Measurements from ENCODE around the gene RXFP4.
"Not testable (repeated sequence)": the region's sequence is repeated elsewhere in the genome, so short reads cannot be mapped to it uniquely, and the experiment has no call there.

Gene RXFP4

GRCh38 chr1:155940993-155941844 is at the start of gene RXFP4:
TSS of gene RXFP4 (plus strand) at chr1:155941638. CDS start at chr1:155941710, 72 bp downstream.
- H3K36me3 Mint-ChIP-seq, result peaks cover 42% of the 10 kb centered on the region
- no peak within 1 kb of the TSS for H3K4me3 Mint-ChIP-seq
- DNase-seq (ENCODE audit: low spot score in 2 of 2) (peak in 1 of 2 donors; percentile 60), ATAC-seq (no peak)
- peaks cover 52% of the 10 kb centered on the region for H3K4me1 Mint-ChIP-seq
- no peaks in the 10 kb centered on the region for H3K9me3 Mint-ChIP-seq
- peak within 1 kb of the TSS; percentile 79 for H3K27ac Mint-ChIP-seq

GRCh38 chr1:155892796-155893195 is 48.6 kb upstream of the RXFP4 start:
- peaks cover 5% of the 10 kb centered on the region for H3K36me3 Mint-ChIP-seq
- no peaks in the 10 kb centered on the region for H3K9me3 Mint-ChIP-seq
- ATAC-seq (no peak), DNase-seq (ENCODE audit: low spot score in 2 of 2) (no peak)
- H3K4me1 Mint-ChIP-seq, result peaks cover 11% of the 10 kb centered on the region
- H3K4me3 Mint-ChIP-seq, result no peak overlapping the region
- peak overlapping the region; percentile 36 for H3K27ac Mint-ChIP-seq

- DNase-seq (ENCODE audit: low spot score in 2 of 2) (no peak), ATAC-seq (peak; percentile 94)
- H3K27ac Mint-ChIP-seq, result peak overlapping the region; percentile 36
- H3K4me3 Mint-ChIP-seq, result no peak overlapping the region
- H3K9me3 Mint-ChIP-seq, result no peaks in the 10 kb centered on the region
- H3K4me1 Mint-ChIP-seq, result peaks cover 11% of the 10 kb centered on the region
- peaks cover 4% of the 10 kb centered on the region for H3K36me3 Mint-ChIP-seq
Measured at GRCh38 chr1:155893389-155894142, 47.9 kb upstream of the RXFP4 start.

- H3K36me3 Mint-ChIP-seq; H3K4me3 Mint-ChIP-seq; ATAC-seq; H3K27ac Mint-ChIP-seq; DNase-seq (ENCODE audit: low spot score in 2 of 2); H3K9me3 Mint-ChIP-seq: not testable (repeated sequence)
- H3K4me1 Mint-ChIP-seq, result peaks cover 11% of the 10 kb centered on the region
Measured at GRCh38 chr1:155895617-155896016, 45.8 kb upstream of the RXFP4 start.

- H3K36me3 Mint-ChIP-seq; ATAC-seq; H3K27ac Mint-ChIP-seq; H3K9me3 Mint-ChIP-seq; H3K4me3 Mint-ChIP-seq; DNase-seq (ENCODE audit: low spot score in 2 of 2): not testable (repeated sequence)
- H3K4me1 Mint-ChIP-seq, result peaks cover 11% of the 10 kb centered on the region
Measured at GRCh38 chr1:155896476-155896875, 45.0 kb upstream of the RXFP4 start.

GRCh38 chr1:155897746-155898145 is 43.7 kb upstream of the RXFP4 start:
- ATAC-seq, result no peak
- Mint-ChIP-seq H3K27ac (no peak overlapping the region), H3K4me1 (peaks cover 11% of the 10 kb centered on the region), H3K9me3 (no peaks in the 10 kb centered on the region), H3K4me3 (no peak overlapping the region), H3K36me3 (no peaks in the 10 kb centered on the region)
- DNase-seq (ENCODE audit: low spot score in 2 of 2), result no peak

- Mint-ChIP-seq H3K4me3 (no peak overlapping the region), H3K27ac (peak overlapping the region; percentile 59), H3K4me1 (peaks cover under 1% of the 10 kb centered on the region), H3K36me3 (no peaks in the 10 kb centered on the region), H3K9me3 (no peaks in the 10 kb centered on the region)
- ATAC-seq, result no peak
- DNase-seq (ENCODE audit: low spot score in 2 of 2), result no peak
Measured at GRCh38 chr1:155898888-155899287, 42.5 kb upstream of the RXFP4 start.

GRCh38 chr1:155899683-155900082 is 41.8 kb upstream of the RXFP4 start:
- DNase-seq (ENCODE audit: low spot score in 2 of 2) (no peak), ATAC-seq (no peak)
- Mint-ChIP-seq H3K27ac (no peak overlapping the region), H3K36me3 (no peaks in the 10 kb centered on the region), H3K4me1 (no peaks in the 10 kb centered on the region), H3K4me3 (no peak overlapping the region), H3K9me3 (no peaks in the 10 kb centered on the region)

- Mint-ChIP-seq H3K4me1 (no peaks in the 10 kb centered on the region), H3K9me3 (no peaks in the 10 kb centered on the region), H3K36me3 (no peaks in the 10 kb centered on the region), H3K4me3 (no peak overlapping the region), H3K27ac (no peak overlapping the region)
- ATAC-seq (no peak), DNase-seq (ENCODE audit: low spot score in 2 of 2) (no peak)
Measured at GRCh38 chr1:155900161-155900560, 41.3 kb upstream of the RXFP4 start.

- ATAC-seq (no peak), DNase-seq (ENCODE audit: low spot score in 2 of 2) (no peak)
- H3K27ac Mint-ChIP-seq, result peak overlapping the region; percentile 18
- H3K4me3 Mint-ChIP-seq, result no peak overlapping the region
- H3K4me1 Mint-ChIP-seq, result no peaks in the 10 kb centered on the region
- H3K36me3 Mint-ChIP-seq, result no peaks in the 10 kb centered on the region
- H3K9me3 Mint-ChIP-seq, result no peaks in the 10 kb centered on the region
Measured at GRCh38 chr1:155904261-155904660, 37.2 kb upstream of the RXFP4 start.

- Mint-ChIP-seq H3K4me3 (peak overlapping the region; percentile 95), H3K9me3 (no peaks in the 10 kb centered on the region), H3K4me1 (peaks cover 24% of the 10 kb centered on the region), H3K27ac (peak overlapping the region; percentile 98), H3K36me3 (no peaks in the 10 kb centered on the region)
- ATAC-seq (no peak), DNase-seq (ENCODE audit: low spot score in 2 of 2) (no peak)
Measured at GRCh38 chr1:155909894-155910293, 31.5 kb upstream of the RXFP4 start.

GRCh38 chr1:155910621-155911121 is 30.8 kb upstream of the RXFP4 start:
- no peaks in the 10 kb centered on the region for H3K36me3 Mint-ChIP-seq
- H3K4me1 Mint-ChIP-seq, result peaks cover 24% of the 10 kb centered on the region
- H3K27ac Mint-ChIP-seq, result peak overlapping the region; percentile 98
- H3K4me3 Mint-ChIP-seq, result peak overlapping the region; percentile 95
- no peaks in the 10 kb centered on the region for H3K9me3 Mint-ChIP-seq
- peak; percentile 9 to 61 for DNase-seq (ENCODE audit: low spot score in 2 of 2)
- ATAC-seq, result peak; percentile 48

- H3K4me1 Mint-ChIP-seq, result peaks cover 24% of the 10 kb centered on the region
- DNase-seq (ENCODE audit: low spot score in 2 of 2) (peak; percentile 74 to 88), ATAC-seq (peak; percentile 93)
- no peaks in the 10 kb centered on the region for H3K36me3 Mint-ChIP-seq
- peak within 1 kb of the TSS; percentile 98 for H3K27ac Mint-ChIP-seq
- no peaks in the 10 kb centered on the region for H3K9me3 Mint-ChIP-seq
- peak within 1 kb of the TSS; percentile 95 for H3K4me3 Mint-ChIP-seq
Measured at GRCh38 chr1:155911156-155912055, 30.0 kb upstream of the RXFP4 start, which contains the start of gene RIT1. TSS of gene RIT1 (minus strand) at chr1:155911349. CDS start at chr1:155910761, 588 bp downstream.

- Mint-ChIP-seq H3K4me3 (peak overlapping the region; percentile 95), H3K36me3 (no peaks in the 10 kb centered on the region), H3K27ac (peak overlapping the region; percentile 98), H3K4me1 (peaks cover 24% of the 10 kb centered on the region), H3K9me3 (no peaks in the 10 kb centered on the region)
- no peak for ATAC-seq
- no peak for DNase-seq (ENCODE audit: low spot score in 2 of 2)
Measured at GRCh38 chr1:155912056-155912536, 29.3 kb upstream of the RXFP4 start.

Measured in stimulated activated effector memory CD8-positive, alpha-beta T cell treated with anti-CD3 and anti-CD28 coated beads, Interleukin-12 subunit alpha, Interleukin-12 subunit beta, amount 100 ng/mL, for 72 hours (primary cell).